GM19351 (cell line): ENCODE results near the gene MUC5AC.

ENCODE experiments used
- ATAC-seq: cut with Tn5 transposase; IDR thresholded peaks from one replicate; pipeline ENCODE4 v1.9.1; 2021; ENCODE audit warnings: mild to moderate bottlenecking, moderate library complexity; ENCODE audit not compliant: unreplicated experiment

The MUC5AC gene

GRCh38 chr11:1222491-1223345 is 65.0 kb downstream of the MUC5AC start, which contains the start of gene MUC5B:
Gene MUC5B (plus strand): TSS chr11:1223066. CDS start chr11:1223124, 58 bp downstream.
- no peak for ATAC-seq

DNA sequence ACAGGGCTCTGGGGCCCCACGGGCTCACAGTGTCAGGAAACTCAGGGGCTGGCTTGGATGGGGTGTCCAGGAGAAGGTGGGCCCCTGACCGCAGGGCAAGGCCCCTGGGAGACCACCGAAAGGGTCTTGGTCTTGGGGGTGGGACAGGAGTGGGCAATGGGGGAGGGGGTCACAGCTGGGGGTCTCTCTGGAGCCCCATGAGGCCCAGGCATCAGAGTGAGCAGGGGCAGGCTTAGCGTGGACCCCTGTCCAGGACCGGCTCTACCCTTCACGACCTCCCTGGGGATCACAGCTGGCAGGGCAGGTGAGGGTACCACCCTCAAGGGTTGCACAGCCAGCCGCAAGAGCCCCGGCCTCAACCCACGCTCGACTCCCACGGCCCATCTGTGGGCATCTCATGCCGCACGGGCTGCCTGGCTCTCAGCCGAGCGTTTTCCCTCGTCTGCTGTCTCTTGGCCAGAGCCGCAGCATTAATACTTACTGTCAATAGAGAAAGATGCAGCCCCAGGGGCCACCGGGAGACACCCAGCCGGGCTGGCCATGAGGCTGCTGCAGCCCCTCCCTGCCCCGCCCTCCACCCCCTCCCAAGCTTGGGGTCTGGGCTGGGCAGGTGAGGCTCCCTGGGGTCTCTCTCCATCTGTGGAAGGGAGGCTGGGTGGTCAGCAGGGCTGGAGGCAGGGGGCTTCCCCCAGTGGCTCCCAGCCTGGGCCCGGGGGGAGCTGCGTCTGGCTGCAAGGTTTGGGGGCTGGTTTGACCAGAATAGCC is 65.8 kb downstream of the MUC5AC start:
- no peak for ATAC-seq

GRCh38 chr11:1224111-1224490 is 66.3 kb downstream of the MUC5AC start:
- ATAC-seq: no peak

DNA sequence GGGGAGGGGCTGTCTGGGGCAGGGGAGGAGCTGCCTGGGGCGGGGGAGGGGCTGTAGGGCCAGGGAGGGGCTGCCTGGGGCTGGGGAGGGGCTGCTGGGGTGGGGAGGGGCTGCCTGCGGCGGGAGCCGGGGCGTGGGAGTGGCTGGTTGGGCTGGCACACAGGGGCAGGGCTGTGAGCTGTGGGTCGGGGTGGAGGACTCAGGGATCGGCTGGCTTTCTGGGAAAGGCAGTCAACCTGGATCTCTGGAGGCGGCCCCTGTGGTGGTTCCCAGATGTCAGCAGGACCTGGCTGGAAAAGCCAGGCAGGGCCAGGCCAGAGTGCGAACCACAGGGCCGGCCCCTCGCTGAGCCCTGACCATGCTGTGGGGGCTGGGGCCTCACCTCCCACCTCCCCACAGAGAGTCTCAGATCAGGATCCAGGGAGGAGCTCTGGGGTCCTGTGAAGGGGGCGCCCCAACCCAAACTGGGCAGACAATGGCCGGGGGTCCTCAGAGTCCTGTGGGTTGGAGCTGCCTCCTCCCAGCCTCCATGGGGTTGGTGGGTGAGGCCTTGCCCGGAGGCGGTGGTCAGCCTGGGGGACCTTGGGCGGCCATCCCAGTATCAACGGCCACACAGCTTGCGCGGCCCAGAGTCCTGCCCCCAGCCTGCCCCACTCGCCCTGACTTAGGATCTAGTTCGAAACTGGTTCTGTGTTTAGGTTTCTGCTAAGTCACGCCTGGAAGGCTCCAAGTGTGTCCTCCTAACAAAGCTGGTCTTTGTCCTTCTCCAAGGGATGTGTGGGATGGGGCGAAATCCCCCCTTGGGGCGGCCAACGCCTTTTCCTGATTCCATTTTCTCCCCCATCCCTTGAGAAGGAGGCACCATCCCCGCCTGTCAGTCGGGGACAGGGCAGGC is 67.0 kb downstream of the MUC5AC start:
- no peak for ATAC-seq

- no peak for ATAC-seq
Measured at GRCh38 chr11:1225386-1226225, 67.9 kb downstream of the MUC5AC start.

DNA sequence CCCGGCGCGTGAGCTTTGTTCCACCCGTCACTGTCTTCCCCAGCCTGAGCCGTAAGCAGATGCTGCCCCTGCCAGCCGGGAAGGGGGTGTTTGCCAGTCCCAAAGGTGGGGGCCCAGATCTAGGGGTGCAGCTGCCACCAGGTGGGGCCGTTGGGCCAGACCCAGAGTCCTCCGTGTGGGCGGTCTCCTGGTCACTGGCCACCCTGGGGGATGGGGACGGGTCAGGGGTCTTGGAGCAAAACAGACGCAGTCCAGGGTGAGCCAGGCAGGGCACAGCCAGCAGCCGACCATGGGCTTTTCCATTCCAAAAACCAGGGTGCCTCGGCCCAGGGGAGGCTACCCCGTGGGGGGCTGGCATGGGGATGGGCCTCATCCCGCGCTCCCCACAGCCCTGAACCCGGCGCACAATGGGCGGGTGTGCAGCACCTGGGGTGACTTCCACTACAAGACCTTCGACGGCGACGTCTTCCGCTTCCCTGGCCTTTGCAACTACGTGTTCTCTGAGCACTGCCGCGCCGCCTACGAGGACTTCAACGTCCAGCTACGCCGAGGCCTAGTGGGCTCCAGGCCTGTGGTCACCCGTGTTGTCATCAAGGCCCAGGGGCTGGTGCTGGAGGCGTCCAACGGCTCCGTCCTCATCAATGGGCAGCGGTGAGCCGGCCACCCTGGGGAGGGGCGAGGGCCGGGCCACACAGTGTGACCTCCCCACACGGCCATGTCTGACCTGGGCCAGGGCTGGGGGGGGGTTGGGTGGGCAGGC is 68.7 kb downstream of the MUC5AC start:
- ATAC-seq: no peak

DNA sequence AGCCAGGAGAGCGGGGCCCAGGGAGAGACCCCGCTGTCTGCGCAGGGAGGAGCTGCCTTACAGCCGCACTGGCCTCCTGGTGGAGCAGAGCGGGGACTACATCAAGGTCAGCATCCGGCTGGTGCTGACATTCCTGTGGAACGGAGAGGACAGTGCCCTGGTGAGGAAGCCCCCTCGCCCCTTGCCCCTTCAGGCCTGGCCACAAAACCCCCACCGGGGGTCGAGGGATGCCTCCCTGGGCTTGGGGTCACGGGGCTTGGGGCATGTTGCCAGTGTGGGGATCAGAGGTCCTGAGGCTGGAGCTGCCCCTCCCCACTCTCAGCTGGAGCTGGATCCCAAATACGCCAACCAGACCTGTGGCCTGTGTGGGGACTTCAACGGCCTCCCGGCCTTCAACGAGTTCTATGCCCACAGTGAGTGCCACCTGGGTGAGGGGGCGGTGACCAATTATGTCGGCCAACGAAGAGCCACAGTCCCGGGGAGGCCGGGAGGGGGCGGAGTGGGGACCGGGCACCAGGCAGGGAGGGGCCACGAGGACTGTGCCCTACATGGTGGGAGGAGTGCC is 69.3 kb downstream of the MUC5AC start:
- ATAC-seq: no peak

DNA sequence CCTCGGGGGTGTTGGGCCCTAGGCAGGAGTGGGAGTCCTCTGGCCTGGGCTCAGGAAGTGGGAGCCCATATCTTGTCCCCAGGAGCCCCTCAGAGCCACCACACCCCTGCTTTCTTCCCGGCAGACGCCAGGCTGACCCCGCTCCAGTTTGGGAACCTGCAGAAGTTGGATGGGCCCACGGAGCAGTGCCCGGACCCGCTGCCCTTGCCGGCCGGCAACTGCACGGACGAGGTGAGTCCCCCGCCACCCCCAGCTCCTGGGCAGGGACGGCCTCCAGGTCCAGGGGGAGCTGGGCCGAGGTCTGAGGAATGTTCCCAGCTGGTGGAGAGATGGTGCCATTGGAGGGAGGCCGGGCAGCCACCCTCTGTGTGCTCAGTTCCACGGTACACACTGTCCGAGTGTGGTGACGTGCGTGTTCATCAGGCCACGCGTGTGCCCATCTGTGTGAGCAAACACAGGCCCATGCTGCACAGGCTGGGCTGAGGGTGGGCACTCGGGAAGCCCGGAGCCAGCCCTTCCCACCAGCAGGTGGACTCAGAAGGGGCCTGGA is 69.9 kb downstream of the MUC5AC start:
- no peak for ATAC-seq

DNA sequence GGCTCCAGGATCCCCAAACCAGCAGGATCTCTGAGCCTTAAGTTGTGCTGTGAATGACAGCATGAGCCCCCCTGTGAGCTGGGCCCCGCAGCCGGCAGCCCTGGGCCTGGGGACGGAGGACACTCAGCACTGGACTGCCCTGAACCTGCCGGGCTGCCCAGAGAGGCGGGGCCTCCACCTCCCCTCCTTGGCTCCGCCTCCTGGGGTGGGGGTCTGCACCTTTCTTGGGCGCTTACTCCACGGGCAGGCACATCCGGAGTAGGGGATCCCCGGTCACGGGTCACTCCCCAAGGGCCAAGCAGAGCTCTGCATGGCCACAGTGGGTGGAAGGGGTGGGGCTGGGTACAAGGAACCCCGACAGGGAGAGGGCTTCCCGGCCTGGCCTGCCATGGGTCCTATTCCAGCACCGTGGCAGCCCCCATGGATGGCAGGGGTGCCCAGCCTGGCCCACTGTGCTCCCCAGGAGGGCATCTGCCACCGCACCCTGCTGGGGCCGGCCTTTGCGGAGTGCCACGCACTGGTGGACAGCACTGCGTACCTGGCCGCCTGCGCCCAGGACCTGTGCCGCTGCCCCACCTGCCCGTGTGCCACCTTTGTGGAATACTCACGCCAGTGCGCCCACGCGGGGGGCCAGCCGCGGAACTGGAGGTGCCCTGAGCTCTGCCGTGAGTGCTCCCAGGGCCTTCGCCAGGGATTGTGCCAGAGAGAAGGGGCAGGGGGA is 70.5 kb downstream of the MUC5AC start:
- ATAC-seq: no peak

GRCh38 chr11:1228921-1229451 is 71.2 kb downstream of the MUC5AC start:
- no peak for ATAC-seq

GRCh38 chr11:1229471-1230120 is 71.8 kb downstream of the MUC5AC start:
- no peak for ATAC-seq

DNA sequence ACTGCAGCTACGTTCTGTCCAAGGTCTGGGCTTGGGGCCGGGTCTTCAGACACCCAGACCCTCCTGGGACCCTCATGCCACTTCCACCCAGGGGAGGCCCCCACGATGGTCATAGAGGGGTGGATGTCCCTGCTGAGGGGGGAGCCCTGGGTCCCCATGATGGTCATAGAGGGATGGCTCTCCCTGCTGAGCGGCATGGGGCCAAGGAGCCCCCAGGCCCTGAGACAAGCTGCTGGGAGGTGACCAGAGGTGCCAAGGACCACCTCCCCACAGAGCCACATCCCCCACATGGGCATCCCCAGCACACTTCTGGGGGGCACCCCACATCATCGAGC is 72.3 kb downstream of the MUC5AC start:
- ATAC-seq: no peak

DNA sequence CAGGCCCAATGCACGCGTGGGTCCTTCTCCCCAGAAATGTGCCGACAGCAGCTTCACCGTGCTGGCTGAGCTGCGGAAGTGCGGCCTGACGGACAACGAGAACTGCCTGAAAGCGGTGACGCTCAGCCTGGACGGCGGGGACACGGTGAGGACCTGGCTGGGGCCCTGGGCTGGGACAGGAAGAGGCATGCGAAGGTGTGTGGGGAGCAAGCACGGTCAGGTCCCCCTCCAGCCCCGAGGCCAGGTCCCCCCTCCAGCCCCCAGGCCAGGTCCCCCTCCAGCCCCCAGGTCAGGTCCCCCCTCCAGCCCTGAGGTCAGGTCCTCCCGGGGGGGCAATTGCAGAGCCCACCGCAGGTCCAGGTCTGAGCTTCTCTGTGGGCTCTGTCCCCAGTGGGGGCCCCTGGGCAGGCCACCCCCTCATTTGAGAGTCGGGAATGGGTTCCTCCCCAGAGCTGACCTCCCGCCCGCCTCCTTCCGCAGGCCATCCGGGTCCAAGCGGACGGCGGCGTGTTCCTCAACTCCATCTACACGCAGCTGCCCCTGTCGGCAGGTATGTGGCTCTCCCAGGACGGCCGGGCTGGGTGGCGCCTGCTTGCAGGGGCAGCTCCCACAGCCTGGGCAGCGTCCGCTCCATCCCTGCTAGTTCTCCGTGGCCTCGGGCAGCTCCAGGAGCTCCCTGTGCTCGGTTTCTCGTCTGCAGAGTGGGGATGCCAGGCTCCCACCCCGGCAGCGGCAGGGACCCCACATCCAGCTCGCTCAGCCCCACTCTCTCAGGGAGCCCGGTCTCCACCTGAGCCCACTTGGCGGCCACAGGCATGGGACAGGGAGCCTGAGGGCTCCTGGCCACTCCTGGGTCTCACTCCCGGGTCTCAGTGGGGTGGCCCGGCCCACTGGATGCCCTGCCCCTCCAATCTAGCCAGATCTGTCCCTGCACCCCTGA is 73.0 kb downstream of the MUC5AC start:
- ATAC-seq: no peak

DNA sequence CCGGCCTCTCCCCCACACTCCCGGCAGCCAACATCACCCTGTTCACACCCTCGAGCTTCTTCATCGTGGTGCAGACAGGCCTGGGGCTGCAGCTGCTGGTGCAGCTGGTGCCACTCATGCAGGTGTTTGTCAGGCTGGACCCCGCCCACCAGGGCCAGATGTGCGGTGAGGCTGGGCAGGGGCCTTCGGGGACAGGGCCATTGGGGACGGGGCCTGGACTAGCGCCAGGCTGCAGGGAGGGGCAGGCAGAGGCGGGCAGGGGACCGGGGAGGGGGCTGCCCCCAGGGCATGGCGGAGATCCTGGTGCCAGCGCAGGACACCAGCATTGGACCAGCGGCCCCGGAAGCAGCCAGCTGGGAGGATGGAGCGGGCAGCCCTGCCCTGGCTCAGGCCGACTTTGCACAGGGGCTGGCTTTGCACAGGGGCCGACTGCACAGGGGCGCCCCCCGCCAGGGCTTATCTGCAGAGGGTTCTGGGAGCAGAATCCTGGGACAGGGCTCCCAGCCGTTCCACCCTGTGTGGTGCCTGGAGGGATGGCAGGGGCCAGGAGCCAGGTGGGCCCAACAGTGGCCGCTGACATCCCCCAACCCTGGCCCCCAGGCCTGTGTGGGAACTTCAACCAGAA is 73.8 kb downstream of the MUC5AC start:
- ATAC-seq: no peak

DNA sequence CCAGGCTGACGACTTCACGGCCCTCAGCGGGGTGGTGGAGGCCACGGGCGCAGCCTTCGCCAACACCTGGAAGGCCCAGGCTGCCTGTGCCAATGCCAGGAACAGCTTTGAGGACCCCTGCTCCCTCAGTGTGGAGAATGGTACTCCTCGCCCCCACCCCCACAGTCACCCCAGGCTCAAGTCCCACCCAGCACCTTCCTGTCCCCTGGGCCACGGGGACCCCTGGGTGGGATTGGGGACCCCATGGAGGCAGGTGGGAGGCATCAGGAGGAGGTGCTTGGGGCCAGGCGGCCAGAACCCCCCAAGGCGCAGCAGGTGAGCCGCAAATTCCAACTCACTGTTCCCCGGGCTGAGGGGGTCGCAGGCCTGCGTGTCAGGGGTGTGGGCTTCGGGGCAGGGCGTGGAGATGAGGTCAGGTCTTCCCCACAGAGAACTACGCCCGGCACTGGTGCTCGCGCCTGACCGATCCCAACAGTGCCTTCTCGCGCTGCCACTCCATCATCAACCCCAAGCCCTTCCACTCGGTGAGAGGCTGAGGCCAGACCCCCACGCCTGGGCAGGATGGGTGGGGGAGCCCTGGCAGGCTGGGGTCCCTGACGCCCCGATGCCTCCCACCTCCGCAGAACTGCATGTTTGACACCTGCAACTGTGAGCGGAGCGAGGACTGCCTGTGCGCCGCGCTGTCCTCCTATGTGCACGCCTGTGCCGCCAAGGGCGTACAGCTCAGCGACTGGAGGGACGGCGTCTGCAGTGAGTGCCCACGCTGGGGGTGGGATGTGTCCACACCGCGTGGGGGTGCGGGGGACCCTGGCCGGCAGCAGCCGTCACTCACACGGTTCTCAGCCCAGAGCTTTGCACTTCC is 74.5 kb downstream of the MUC5AC start:
- ATAC-seq: no peak
